8988T (cell line): Measurements from ENCODE around the gene SRL.
"Not testable (repeated sequence)": the region's sequence is repeated elsewhere in the genome, so short reads cannot be mapped to it uniquely, and the experiment has no call there.

ENCODE experiments used
- DNase-seq: peaks from one replicate; pipeline ENCODE4 v3.0.0; 2011

The SRL gene

DNA sequence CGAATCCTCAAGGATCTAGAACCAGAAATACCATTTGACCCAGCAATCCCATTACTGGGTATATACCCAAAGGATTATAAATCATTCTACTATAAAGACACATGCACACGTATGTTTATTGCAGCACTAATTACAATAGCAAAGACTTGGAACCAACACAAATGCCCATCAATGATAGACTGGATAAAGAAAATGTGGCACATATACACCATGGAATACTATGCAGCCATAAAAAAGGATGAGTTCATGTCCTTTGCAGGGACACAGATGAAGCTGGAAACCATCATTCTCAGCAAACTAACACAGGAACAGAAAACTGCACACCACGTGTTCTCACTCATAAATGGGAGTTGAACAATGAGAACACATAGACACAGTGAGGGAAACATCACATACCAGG lies 85.4 kb downstream of the SRL start:
- DNase-seq = not testable (repeated sequence)

GRCh38 chr16:4153364-4153763 lies 88.5 kb downstream of the SRL start:
- not testable (repeated sequence) for DNase-seq

- DNase-seq = no peak
These were observed 89.6 kb downstream of the SRL start for GRCh38 chr16:4152267-4152666.

GRCh38 chr16:4147236-4147635 lies 94.6 kb downstream of the SRL start:
- DNase-seq = no peak

GRCh38 chr16:4142268-4142667 lies 99.6 kb downstream of the SRL start:
- no peak for DNase-seq

GRCh38 chr16:4141604-4142003 lies 100.3 kb downstream of the SRL start:
- DNase-seq = no peak

- DNase-seq = no peak
These were observed 101.2 kb downstream of the SRL start for GRCh38 chr16:4140652-4141051.

DNA sequence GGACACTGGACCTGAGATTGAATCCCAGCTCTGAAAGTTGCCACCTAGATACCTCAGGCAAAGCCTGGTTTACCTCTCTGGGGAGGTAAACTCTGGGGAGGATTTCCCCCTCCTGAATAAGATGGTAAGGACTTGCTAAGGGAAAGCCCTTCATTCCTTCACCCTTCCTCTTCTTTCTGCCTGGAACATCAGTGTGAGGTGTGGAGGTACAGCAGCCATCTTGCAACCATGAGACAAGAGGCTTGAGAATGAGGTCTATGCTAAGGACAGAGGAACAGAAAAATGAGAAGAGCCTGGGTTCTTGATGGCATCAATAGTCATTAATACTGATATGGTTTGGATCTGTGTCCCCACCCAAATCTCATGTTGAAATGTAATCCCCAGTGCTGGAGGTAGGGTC lies 101.9 kb downstream of the SRL start:
- no peak for DNase-seq
